ENCODE results near the gene HOXB1. TPM values are rescaled to one million over a fixed set of nuclear protein-coding genes. Genes with fewer than 3 reads are reported as not detected.

HOXB1 gene
- total RNA-seq, 1 experiment from 2014 or later: not detected

GRCh38 chr17:48499248-48499647 lies 31.6 kb downstream of the HOXB1 start:
- DNase-seq (ENCODE audit: low read depth): peak; percentile 68

DNA sequence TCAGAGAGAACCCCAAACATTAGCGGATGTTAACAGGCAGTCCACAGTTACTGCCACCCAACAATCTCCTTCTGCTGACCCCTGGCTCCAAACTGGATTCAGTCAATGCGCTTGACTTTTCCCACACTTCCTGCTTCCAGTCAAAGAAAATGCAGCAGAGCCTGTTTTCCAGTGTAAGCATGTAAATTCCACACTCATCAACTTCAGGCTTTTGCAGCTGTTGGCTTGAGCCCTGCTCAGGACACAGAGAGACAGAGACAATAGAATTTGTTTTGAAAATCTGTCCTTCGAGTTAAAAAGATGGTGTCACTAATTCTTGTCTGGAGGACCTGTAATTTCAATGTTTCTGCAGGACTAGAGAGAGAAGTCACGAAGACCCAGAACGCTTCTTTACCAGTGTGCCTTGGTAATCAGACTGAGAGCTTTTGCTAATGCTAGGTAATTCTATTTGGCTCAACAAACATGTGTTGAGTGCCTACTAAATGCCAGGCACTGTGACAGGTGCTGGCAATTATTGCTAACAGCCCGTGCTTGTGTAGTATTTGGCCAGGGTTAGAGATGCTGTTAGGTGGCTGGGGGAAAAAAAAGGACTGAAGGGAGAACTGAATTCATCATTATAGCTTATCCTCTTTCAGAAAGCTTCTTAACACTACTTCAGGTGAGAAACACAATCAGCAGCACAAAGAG lies 32.5 kb downstream of the HOXB1 start:
- no peak for DNase-seq (ENCODE audit: low read depth)

- DNase-seq (ENCODE audit: low read depth): peak; percentile 85
Observed at GRCh38 chr17:48497103-48497502, 33.7 kb downstream of the HOXB1 start.

GRCh38 chr17:48494335-48494734 lies 36.5 kb downstream of the HOXB1 start:
- peak; percentile 78 for DNase-seq (ENCODE audit: low read depth)

DNA sequence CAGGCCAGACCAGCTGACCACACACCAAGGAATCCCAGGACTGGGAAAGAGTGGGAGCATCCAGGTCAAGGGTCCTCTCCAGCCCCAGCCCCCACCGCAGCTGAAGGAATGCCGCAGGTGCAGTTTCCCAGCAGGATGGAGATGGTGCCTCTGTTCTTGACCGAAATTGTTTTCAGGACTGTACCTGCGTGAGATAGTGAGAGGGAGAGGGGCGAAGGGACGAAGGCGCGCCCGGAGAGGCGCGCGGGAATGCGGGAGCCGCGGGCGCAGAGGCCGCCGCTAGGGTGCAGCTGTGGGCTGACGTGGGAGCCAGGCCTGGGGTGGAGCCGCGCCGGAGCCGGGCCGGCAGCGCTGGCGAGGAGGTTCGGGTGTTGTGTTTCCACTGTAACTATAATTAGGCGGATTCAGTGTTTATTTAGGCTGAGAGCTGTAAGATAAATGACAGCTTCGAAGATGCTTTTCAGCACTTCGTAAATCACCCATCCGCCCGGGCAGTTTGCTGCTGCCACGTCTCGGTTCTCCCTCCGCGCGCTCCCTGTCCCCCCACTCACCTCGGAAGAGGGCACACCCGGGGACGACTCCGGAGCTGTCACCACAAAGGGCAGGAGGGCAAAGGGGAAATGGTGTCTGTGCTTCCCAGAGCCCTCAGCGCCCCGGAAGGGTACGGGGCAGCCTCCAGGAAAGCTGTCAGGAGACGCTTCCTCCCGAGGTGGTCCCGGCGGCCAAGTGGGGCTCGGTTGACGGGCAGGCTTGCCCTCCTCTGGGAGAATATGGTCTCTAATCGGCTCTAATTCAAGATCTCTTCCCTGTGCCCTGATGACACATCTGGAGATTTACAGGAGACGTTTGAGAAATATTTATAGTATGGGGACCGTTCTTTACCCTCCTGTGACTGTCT lies 38.2 kb downstream of the HOXB1 start:
- peak; percentile 71 for DNase-seq (ENCODE audit: low read depth)

- DNase-seq (ENCODE audit: low read depth): no peak
Observed at GRCh38 chr17:48491527-48492273, 39.1 kb downstream of the HOXB1 start.

DNA sequence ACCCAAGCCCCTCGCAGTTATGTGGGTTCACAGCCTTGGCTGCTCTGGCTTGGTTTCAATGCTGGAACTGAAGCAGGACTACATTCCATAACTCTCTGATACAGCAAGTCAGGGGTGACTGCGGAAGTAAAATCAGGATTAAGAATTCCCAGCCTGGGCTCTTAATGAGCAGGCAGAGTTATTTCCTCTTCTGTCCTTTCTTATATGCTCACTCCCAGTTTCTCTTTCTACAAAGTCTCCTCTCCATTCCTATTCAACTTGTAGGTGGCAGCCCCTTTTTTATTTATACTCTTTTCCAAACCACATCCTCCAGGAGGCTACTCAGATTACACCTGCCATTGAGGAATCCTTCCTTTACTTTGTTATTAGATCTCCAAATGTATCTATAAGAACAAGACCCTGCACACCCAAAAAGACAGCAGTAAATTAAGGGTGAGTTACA lies 40.3 kb downstream of the HOXB1 start:
- DNase-seq (ENCODE audit: low read depth): peak; percentile 55

DNA sequence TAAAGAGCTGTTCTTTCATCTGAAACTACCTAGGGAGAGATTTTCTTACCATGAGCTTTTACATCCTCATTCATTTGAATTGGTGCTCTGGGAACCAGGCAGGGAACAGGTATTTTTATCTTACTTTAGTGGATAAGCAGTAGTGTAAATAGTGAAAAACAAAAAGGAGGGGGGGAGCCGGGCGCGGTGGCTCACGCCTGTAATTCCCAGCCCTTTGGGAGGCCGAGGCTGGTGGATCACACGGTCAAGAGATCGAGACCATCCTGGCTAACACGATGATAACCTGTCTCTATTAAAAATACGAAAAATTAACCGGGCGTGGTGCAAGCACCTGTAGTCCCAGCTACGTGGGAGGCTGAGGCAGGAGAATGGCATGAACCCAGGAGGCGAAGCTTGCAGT lies 41.0 kb downstream of the HOXB1 start:
- no peak for DNase-seq (ENCODE audit: low read depth)

DNA sequence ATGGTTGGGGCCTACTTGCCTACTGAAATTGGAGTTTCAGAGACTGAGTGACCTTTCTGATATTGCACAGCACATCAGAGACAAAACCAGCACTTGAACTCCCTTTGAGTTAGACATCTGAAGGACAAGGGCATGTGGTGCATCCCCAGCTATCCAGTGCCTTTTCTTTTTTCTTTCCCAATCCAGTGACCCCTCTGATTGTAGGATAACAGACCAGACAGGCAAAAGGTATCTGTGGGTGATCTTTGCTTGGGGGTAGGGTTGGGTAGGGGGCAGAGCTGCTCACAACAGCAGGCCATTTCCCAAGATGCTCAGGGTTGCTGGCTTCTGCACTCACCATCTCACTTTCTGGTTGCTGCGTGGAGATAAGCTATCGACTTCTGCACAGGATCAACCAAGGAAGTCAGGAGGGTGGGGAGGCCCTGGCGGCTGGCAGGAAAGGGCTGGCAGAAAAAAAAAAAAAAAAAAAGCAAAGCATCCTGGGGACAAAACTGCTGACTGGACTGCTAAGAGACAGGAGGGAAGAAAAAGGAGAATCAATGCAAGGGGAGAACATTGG lies 42.2 kb downstream of the HOXB1 start:
- DNase-seq (ENCODE audit: low read depth): no peak

- peak; percentile 47 for DNase-seq (ENCODE audit: low read depth)
Observed at GRCh38 chr17:48487221-48487620, 43.6 kb downstream of the HOXB1 start.

DNA sequence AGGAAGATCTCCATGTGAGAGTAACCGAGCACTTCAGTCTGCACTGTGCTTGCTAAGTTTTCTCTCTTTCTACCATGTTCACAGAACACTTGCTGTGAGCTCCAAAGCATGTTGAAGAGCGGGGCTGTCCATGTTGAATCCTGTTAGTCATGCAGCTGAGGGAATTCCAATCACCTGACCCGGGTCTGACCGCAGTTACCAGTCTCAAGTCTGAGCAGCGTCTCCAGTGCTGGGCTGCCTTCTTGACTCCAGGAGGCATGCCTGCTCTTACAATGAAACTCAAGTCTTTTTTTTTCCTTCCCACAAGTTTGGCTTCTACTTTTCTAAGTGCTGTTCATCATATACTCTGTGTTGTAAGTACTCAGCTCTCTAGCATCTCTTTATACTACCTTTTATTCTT lies 44.3 kb downstream of the HOXB1 start:
- peak; percentile 97 for DNase-seq (ENCODE audit: low read depth)

DNA sequence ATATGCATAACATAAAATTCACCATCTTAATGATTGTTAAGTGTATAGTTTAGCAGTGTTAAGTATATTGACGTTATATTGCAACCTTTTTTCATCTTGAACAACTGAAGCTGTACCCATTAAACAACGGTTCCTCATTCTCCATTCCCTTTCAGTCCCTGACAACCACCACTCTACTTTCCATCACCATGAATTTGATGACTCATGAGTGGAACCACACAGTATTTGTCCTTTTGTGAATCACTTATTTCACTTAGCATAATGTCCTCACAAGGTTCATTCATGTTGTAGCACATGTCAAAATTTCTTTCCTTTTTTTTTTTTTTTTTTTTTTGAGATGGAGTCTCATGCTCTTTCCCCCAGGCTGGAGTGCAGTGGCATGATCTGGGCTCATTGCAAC lies 46.0 kb downstream of the HOXB1 start:
- DNase-seq (ENCODE audit: low read depth): peak; percentile 95

DNA sequence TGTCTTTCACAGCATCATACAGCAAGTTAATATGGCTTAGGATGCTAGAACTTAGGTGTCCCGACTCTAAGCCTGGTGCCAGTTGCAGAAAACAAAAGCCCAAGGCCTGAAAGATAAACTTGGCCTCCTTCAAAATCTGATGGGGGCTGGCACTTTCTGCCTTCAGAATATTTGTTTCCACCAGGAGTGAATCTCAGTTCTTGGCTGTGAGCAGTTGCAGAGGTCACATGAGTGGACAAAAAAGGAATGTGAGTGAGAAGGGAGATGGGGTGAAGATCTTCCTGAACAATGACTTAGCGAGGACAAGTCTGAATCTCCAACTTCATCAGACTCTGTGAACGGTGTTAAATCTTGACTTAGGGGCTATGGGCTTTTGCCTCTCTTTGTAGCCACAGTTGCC lies 46.6 kb downstream of the HOXB1 start:
- DNase-seq (ENCODE audit: low read depth): peak; percentile 84

- peak; percentile 99 for DNase-seq (ENCODE audit: low read depth)
Observed at GRCh38 chr17:48483471-48484131, 47.2 kb downstream of the HOXB1 start.

- no peak for DNase-seq (ENCODE audit: low read depth)
Observed at GRCh38 chr17:48483004-48483403, 47.8 kb downstream of the HOXB1 start.

DNA sequence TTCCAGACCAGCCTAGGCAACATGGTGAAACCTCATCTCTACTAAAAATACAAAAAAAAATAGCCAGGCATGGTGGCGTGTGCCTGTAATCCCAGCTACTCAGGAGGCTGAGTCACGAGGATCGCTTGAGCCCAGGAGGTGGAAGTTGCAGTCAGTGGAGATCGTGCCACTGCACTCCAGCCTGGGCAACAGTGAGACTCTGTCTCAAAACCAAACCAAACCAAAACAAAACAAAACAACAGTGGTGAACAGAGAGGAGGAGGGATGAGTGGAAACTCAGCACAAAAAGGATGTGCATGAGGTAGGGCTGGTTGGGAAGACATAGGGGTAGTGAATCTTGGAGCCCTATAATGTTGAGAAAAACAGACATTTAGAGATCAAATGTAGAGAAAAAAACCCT lies 48.5 kb downstream of the HOXB1 start:
- peak; percentile 86 for DNase-seq (ENCODE audit: low read depth)

DNA sequence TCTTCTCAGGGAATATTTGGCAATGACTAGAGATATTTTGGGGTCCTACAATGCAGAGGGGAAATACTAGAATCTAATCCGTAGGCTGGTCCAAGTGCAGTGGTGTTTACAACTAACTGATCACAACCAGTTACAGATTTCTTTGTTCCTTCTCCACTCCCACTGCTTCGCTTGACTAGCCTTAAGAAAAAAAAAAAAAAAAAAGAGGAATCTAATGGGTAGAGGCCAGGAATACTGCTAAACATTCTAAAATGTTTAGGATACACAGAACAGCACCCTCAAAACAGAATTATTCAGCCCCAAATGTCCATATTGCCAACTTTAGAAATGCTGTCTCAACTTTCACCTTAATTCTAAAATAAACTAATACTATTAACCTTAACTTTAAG lies 51.8 kb downstream of the HOXB1 start:
- DNase-seq (ENCODE audit: low read depth): no peak
